HepG2 (cell line): ENCODE data around the gene LRRC74B. TPM values are rescaled to one million over a fixed set of nuclear protein-coding genes. Genes with fewer than 3 reads are reported as not detected.

Experiments
- GPN1 ChIP-seq: sonication (generic); formaldehyde crosslinking; IDR thresholded peaks from 2 replicates; pipeline ENCODE4 v1.5.1; 2020; ENCODE audit warnings: missing genetic modification reagents, borderline replicate concordance
- GZF1 ChIP-seq: sonication (generic); formaldehyde crosslinking; IDR thresholded peaks from 2 replicates; pipeline ENCODE4 v1.5.1; 2020; ENCODE audit warnings: mild to moderate bottlenecking, missing genetic modification reagents
- MEIS1 ChIP-seq: sonication (generic); formaldehyde crosslinking; IDR thresholded peaks from 2 replicates; pipeline ENCODE4 v1.9.0; 2021; ENCODE audit warnings: mild to moderate bottlenecking, missing genetic modification reagents, moderate library complexity, borderline replicate concordance
- POLR2AphosphoS2 ChIP-seq: IDR thresholded peaks from 2 replicates; pipeline ENCODE4 v1.6.1; 2011; ENCODE audit warnings: low read depth, low read length, improper control_type of control experiment
- ZFAT ChIP-seq: sonication (generic); formaldehyde crosslinking; conservative IDR thresholded peaks from 2 replicates; pipeline ENCODE4 v1.8.1; 2023; ENCODE audit warnings: missing genetic modification reagents, inconsistent platforms
- ZSCAN25 ChIP-seq: sonication (generic); formaldehyde crosslinking; IDR thresholded peaks from 2 replicates; pipeline ENCODE4 v1.8.0; 2022; ENCODE audit warnings: mild to moderate bottlenecking, missing genetic modification reagents
- polyA plus RNA-seq, 8 experiments: library from polyadenylated mRNA; depleted of rRNA in 3 of 8; stranded (reverse) in 7 of 8; unstranded in 1 of 8; fragments of >200 nt; fragmentation: Illumina TruSeq in 4 of 8; extraction: Trizol in 4 of 8; gene quantifications; 2 replicates each; pipeline versions ENCODE4 v1.2.1 to v1.2.3, GENCODE V29; 2011 to 2016; ENCODE audit warnings: low read depth in 4 of 8, missing spikeins in 1 of 8, mixed read lengths in 1 of 8; ENCODE audit not compliant: insufficient read depth in 1 of 8
- total RNA-seq, 5 experiments: library from RNA; depleted of rRNA; stranded (reverse); fragments of >200 nt; fragmentation: Illumina TruSeq; extraction: Trizol; gene quantifications; 2 replicates each; pipeline ENCODE4 v1.2.3, GENCODE V29; 2016; ENCODE audit warnings: low read depth in 1 of 5
- TF ChIP-seq, protein P1 (sequence below): sonication (generic); formaldehyde crosslinking; IDR thresholded peaks from 2 replicates; pipeline ENCODE4 v1.5.1; 2020; ENCODE audit warnings: mild to moderate bottlenecking, missing genetic modification reagents, borderline replicate concordance
- TF ChIP-seq, protein P2 (sequence below): sonication (generic); formaldehyde crosslinking; IDR thresholded peaks from 2 replicates; pipeline ENCODE4 v1.8.0; 2022; ENCODE audit warnings: missing genetic modification reagents, mild to moderate bottlenecking, moderate library complexity, borderline replicate concordance
- TF ChIP-seq, protein P3 (sequence below): sonication (generic); formaldehyde crosslinking; IDR thresholded peaks from 2 replicates; pipeline ENCODE4 v1.5.0; 2020; ENCODE audit warnings: missing genetic modification reagents, mild to moderate bottlenecking, borderline replicate concordance

Gene LRRC74B
- total and polyA plus RNA-seq, 2 of the 13 experiments (the other 11 are each of a cell fraction or from before 2014, with no cell fraction given): not detected

DNA sequence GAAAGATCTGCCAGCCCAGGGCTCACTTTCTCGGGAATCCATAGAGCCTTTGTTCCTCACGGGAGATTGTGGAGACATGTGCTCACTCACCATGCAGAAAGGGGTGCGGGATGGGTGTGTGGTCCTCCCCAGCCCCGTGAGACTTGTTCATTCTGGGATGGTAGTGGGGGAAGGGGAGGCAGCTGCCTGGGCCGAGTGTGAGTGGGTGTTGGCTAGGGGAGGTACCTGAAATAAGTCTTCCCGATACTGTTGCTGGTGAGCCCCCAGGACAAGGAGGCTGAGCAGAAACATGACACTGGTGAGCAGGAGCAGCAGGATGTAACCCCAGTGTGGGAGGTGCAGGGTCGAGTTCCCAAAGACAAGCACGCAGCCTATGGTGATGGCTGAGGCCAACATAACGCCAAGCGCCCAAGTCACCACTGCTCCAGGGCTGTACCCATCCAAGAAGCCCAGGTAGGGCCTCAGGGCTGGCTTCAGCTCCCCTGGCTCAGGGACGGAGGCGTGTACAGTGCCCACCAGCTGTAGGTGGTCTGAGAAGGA is 16.2 kb upstream of the LRRC74B start (continued):
- TF ChIP-seq, protein P1, sequence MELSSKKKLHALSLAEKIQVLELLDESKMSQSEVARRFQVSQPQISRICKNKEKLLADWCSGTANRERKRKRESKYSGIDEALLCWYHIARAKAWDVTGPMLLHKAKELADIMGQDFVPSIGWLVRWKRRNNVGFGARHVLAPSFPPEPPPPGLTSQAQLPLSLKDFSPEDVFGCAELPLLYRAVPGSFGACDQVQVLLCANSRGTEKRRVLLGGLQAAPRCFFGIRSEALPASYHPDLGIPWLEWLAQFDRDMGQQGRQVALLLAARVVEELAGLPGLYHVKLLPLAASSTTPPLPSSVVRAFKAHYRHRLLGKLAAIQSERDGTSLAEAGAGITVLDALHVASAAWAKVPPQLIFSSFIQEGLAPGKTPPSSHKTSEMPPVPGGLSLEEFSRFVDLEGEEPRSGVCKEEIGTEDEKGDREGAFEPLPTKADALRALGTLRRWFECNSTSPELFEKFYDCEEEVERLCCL (CRISPR knock-in tag): no peak
- TF ChIP-seq POLR2AphosphoS2 (no peak), MEIS1 (CRISPR knock-in tag) (no peak), ZSCAN25 (CRISPR knock-in tag) (no peak), GZF1 (no peak), GPN1 (CRISPR knock-in tag) (no peak), ZFAT (CRISPR knock-in tag) (no peak)
- TF ChIP-seq, protein P2, sequence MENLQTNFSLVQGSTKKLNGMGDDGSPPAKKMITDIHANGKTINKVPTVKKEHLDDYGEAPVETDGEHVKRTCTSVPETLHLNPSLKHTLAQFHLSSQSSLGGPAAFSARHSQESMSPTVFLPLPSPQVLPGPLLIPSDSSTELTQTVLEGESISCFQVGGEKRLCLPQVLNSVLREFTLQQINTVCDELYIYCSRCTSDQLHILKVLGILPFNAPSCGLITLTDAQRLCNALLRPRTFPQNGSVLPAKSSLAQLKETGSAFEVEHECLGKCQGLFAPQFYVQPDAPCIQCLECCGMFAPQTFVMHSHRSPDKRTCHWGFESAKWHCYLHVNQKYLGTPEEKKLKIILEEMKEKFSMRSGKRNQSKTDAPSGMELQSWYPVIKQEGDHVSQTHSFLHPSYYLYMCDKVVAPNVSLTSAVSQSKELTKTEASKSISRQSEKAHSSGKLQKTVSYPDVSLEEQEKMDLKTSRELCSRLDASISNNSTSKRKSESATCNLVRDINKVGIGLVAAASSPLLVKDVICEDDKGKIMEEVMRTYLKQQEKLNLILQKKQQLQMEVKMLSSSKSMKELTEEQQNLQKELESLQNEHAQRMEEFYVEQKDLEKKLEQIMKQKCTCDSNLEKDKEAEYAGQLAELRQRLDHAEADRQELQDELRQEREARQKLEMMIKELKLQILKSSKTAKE (CRISPR knock-in tag): no peak
- TF ChIP-seq, protein P3, sequence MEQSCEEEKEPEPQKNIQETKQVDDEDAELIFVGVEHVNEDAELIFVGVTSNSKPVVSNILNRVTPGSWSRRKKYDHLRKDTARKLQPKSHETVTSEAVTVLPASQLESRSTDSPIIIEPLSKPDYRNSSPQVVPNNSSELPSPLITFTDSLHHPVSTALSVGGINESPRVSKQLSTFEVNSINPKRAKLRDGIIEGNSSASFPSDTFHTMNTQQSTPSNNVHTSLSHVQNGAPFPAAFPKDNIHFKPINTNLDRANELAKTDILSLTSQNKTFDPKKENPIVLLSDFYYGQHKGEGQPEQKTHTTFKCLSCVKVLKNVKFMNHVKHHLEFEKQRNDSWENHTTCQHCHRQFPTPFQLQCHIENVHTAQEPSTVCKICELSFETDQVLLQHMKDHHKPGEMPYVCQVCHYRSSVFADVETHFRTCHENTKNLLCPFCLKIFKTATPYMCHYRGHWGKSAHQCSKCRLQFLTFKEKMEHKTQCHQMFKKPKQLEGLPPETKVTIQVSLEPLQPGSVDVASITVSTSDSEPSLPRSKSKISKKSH: no peak
- TF ChIP-seq, all 625 proteins: peak for 0
